Suprapubic skin (tissue), 4 donors: ENCODE data around the gene CARD16.

ENCODE experiments used
- CTCF ChIP-seq, 2 donors: fragments of 200-600 bp in 1 of 2; fragments of 450-650 bp in 1 of 2; sonication (generic) in 1 of 2; IDR thresholded peaks; one replicate each; pipeline ENCODE4 v1.5.1; 2016 to 2019; ENCODE audit warnings: antibody characterized with exemption in 2 of 2, mild to moderate bottlenecking in 1 of 2, moderate library complexity in 1 of 2
- POLR2A ChIP-seq, 2 donors: fragments of 450-650 bp; IDR thresholded peaks; one replicate each; pipeline ENCODE4 v1.6.1; 2017; ENCODE audit warnings: antibody characterized with exemption in 2 of 2, mild to moderate bottlenecking in 2 of 2, moderate library complexity in 2 of 2
- POLR2AphosphoS5 ChIP-seq, 3 donors: sonication (generic); formaldehyde crosslinking; IDR thresholded peaks; one replicate each; pipeline ENCODE4 v1.6.1; 2017; ENCODE audit warnings: antibody characterized with exemption in 3 of 3

- TF ChIP-seq CTCF (IDR thresholded peaks at IDR 0.05) (no peak), POLR2A (IDR thresholded peaks at IDR 0.05) (no peak), POLR2AphosphoS5 (IDR thresholded peaks at IDR 0.05) (no peak)
Observed at GRCh38 chr11:104995001-104995408, 50.1 kb downstream of the CARD16 start.
